ENCODE measurements around the gene EXOG.
A peak's percentile ranks its signal among the peaks of the same experiment; 100 is the strongest.

Gene EXOG

DNA sequence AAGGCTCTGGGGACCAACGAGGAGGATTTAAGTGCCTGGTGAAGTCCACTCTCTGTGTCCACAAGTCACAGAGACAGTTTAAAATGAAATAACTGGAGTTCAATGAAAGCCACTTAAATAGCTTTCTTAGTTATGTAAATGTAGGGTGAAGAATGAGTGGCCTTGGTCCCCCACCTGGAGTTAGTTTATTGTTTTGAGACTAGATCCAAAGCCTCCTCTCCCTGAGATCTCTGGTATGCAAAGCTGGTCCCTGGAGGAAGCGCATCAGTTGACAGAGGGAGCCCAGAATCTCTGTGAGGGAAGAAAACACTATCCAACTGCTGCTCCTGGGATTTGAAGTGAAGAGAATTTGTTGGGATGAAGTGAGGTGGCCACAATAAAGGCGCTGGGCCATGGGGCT lies 40.5 kb downstream of the EXOG start:
- Mint-ChIP-seq H3K36me3 (ENCODE audit: low read depth) (peaks cover 28% of the 10 kb centered on the region), H3K27me3 (ENCODE audit: low read depth, poor library complexity) (peaks cover 11% of the 10 kb centered on the region), H3K27ac (no peak overlapping the region), H3K9me3 (peaks cover 16% of the 10 kb centered on the region), H3K4me1 (peaks cover 17% of the 10 kb centered on the region), H3K4me3 (no peak overlapping the region)
- TF ChIP-seq, protein P1, sequence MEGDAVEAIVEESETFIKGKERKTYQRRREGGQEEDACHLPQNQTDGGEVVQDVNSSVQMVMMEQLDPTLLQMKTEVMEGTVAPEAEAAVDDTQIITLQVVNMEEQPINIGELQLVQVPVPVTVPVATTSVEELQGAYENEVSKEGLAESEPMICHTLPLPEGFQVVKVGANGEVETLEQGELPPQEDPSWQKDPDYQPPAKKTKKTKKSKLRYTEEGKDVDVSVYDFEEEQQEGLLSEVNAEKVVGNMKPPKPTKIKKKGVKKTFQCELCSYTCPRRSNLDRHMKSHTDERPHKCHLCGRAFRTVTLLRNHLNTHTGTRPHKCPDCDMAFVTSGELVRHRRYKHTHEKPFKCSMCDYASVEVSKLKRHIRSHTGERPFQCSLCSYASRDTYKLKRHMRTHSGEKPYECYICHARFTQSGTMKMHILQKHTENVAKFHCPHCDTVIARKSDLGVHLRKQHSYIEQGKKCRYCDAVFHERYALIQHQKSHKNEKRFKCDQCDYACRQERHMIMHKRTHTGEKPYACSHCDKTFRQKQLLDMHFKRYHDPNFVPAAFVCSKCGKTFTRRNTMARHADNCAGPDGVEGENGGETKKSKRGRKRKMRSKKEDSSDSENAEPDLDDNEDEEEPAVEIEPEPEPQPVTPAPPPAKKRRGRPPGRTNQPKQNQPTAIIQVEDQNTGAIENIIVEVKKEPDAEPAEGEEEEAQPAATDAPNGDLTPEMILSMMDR (IDR thresholded peaks at IDR 0.05) = no peak
- DNase-seq = no peak

DNA sequence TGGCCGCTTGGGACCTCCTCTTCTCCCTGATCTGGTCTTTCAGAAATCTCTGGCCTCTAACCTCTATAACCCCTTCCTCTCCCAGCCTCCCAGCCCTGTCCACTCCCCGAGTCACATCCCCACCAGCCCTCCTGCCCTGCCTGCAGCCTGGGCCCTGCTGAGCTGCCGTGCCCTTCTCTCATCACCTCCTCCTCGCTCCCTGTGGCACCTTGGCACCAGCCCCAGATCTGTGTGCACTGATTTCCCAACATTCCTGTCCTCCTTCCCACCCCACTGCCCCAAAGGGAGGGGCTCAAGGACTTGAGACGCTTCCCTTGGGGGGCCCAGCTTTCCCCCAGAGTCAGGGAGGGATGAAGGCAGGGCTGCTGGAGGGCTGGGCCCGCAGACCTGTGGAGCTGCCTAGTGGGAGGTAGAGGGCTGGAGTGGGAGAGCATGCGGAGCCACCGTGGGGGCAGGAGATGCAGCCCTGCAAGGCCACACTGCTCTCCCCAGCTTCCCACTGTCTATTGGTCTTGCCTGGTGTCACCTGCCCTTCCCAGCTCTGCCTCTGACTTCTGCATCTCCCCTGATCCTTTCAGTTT lies 42.7 kb downstream of the EXOG start:
- TF ChIP-seq, protein P1 (IDR thresholded peaks at IDR 0.05) = no peak
- Mint-ChIP-seq H3K27ac (peak overlapping the region; percentile 39), H3K4me1 (peaks cover 12% of the 10 kb centered on the region), H3K36me3 (ENCODE audit: low read depth) (peaks cover 28% of the 10 kb centered on the region), H3K27me3 (ENCODE audit: low read depth, poor library complexity) (no peaks in the 10 kb centered on the region), H3K9me3 (peaks cover 16% of the 10 kb centered on the region), H3K4me3 (no peak overlapping the region)
- DNase-seq = no peak

DNA sequence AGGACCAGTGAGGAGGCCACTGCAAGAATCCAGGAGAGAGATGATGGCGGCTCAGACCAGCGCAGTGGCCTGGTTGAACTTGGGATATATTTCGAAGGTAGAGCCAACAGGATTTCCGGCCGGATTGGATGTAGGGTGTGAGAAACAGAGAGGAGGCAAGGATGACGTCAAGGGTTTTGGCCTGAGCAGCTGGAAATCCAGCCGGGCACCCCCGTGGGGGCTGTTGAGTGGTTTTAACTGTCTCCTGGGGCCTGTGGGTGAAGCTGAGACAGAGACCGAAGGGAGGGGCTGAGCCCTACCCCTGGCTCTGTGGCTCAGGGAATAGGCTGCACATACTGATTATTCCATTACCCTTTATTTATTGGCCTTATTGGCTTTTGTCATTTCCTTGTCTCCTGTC lies 45.7 kb downstream of the EXOG start:
- DNase-seq = no peak

DNA sequence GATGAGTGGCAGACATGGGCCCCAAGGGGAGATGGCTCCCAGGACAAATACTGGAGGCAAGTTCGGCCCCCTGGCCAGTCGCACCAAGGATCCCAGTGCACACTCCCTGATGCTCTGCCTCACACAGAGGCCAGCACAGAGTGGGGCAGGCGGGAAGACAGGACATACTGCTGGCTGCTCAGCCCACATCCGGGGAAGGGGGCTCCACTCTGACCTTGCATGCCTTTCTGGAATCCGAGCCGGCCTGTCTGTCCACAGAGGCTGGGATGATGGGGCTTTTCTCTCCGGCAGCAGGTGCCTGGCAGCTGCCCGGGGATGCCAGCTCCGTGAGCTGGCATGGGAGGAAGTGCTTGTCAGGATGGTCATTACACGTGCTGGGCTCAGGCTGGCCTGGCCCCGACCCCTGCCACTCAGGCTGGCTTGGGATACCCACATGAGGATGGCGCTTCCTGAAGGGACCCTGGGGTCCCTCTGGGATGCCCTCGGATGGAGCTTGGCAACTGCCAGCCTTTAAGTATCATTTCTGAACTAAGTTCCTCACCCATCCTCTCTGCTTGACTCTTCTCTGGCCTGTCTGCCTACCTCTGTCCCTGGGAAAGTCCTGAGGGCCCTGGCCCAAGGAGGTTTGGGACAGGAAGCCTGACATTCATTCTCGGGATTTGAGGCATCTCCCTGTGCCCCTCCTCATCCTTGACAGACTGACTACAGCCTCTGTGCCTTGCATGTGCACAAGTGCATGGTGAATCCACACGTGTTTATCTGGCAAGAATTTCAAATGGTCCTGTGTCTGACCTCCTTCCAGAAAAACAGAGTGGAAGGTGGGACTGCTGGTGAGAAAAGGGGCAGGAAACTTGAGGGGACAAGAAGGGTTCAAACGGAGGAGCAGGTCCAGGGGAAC lies 46.5 kb downstream of the EXOG start:
- no peaks in the 10 kb centered on the region for H3K9me3 Mint-ChIP-seq
- no peak overlapping the region for H3K4me3 Mint-ChIP-seq
- peak overlapping the region; percentile 49 for H3K27ac Mint-ChIP-seq
- peak; percentile 20 for DNase-seq
- TF ChIP-seq, protein P1 (IDR thresholded peaks at IDR 0.05) = no peak
- H3K27me3 Mint-ChIP-seq (ENCODE audit: low read depth, poor library complexity) = peaks cover 14% of the 10 kb centered on the region
- peaks cover 4% of the 10 kb centered on the region for H3K36me3 Mint-ChIP-seq (ENCODE audit: low read depth)
- peaks cover 23% of the 10 kb centered on the region for H3K4me1 Mint-ChIP-seq

More for the DNA sequence above, 45.7 kb downstream of the EXOG start:
- Mint-ChIP-seq H3K27ac (peak overlapping the region; percentile 49), H3K4me3 (no peak overlapping the region), H3K36me3 (ENCODE audit: low read depth) (peaks cover 7% of the 10 kb centered on the region), H3K4me1 (peaks cover 23% of the 10 kb centered on the region), H3K27me3 (ENCODE audit: low read depth, poor library complexity) (peaks cover 9% of the 10 kb centered on the region), H3K9me3 (no peaks in the 10 kb centered on the region)
- TF ChIP-seq, protein P1 (IDR thresholded peaks at IDR 0.05) = no peak

DNA sequence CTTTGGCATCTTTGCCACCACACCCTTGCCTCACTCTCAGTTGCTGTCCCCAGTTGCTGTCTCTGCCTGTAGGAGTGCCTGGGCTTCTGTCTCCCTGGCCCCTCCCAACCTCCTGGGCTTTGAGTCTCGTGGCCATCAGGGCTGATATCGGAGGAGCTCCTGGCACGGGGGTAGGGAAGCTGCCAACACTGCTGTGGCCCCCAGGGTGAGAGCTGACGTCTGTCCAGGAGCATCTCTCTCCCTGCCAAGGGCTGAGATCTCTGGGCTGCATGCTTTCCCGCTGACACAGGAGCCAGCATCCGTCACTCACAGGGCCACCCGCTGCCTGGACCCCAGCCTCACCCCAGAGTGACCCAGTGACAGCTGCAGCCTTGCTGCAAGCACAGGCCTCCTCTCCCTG lies 47.4 kb downstream of the EXOG start:
- TF ChIP-seq, protein P1 (IDR thresholded peaks at IDR 0.05) = no peak
- H3K27ac Mint-ChIP-seq = no peak overlapping the region
- H3K4me1 Mint-ChIP-seq = peaks cover 23% of the 10 kb centered on the region
- H3K36me3 Mint-ChIP-seq (ENCODE audit: low read depth) = no peaks in the 10 kb centered on the region
- peaks cover 15% of the 10 kb centered on the region for H3K27me3 Mint-ChIP-seq (ENCODE audit: low read depth, poor library complexity)
- DNase-seq = no peak
- no peak overlapping the region for H3K4me3 Mint-ChIP-seq
- H3K9me3 Mint-ChIP-seq = no peaks in the 10 kb centered on the region
